ENCODE measurements around the gene SAMD4B.

SAMD4B gene

GRCh38 chr19:39423258-39424086 is 81.3 kb downstream of the SAMD4B start:
- Histone ChIP-seq H3K4me3 (ENCODE audit: low read length in 2 of 2) (no peak overlapping the region), H3K36me3 (ENCODE audit: control insufficient read depth in 2 of 2, insufficient read depth in 2 of 2, low read length in 2 of 2) (peaks cover 0 to 6% of the 10 kb centered on the region in 2 donors), H3K4me1 (ENCODE audit: control insufficient read depth in 2 of 2, insufficient read depth in 2 of 2, low read length in 2 of 2) (no peaks in the 10 kb centered on the region), H3K9me3 (ENCODE audit: control insufficient read depth in 2 of 2, low read length in 2 of 2) (no peaks in the 10 kb centered on the region), H3K9ac (ENCODE audit: low read depth in 1 of 2, low read length in 2 of 2) (no peak overlapping the region), H3K27ac (ENCODE audit: low read depth in 2 of 2, low read length in 2 of 2) (no peak overlapping the region), H3K27me3 (ENCODE audit: control insufficient read depth in 2 of 2, insufficient read depth in 2 of 2, low read length in 2 of 2) (no peaks in the 10 kb centered on the region)

DNA sequence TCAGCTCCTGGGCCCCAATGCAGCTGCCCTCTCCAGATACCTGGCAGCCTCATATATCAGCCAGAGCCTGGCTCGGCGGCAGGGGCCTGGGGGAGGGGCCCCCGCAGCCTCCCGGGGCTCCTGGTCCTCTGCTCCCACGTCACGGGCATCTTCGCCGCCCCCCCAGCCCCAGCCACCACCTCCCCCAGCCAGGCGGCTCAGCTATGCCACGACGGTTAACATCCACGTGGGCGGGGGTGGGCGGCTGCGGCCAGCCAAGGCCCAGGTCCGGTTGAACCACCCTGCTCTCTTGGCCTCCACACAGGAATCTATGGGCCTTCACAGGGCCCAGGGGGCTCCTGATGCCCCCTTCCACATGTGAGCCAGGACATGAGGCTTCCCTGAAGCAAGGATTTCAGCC is 82.7 kb downstream of the SAMD4B start:
- Histone ChIP-seq H3K4me1 (ENCODE audit: control insufficient read depth in 2 of 2, insufficient read depth in 2 of 2, low read length in 2 of 2) (no peaks in the 10 kb centered on the region), H3K9me3 (ENCODE audit: control insufficient read depth in 2 of 2, low read length in 2 of 2) (no peaks in the 10 kb centered on the region), H3K27ac (ENCODE audit: low read depth in 2 of 2, low read length in 2 of 2) (no peak overlapping the region), H3K27me3 (ENCODE audit: control insufficient read depth in 2 of 2, insufficient read depth in 2 of 2, low read length in 2 of 2) (no peaks in the 10 kb centered on the region), H3K9ac (ENCODE audit: low read depth in 1 of 2, low read length in 2 of 2) (no peak overlapping the region), H3K4me3 (ENCODE audit: low read length in 2 of 2) (no peak overlapping the region), H3K36me3 (ENCODE audit: control insufficient read depth in 2 of 2, insufficient read depth in 2 of 2, low read length in 2 of 2) (peaks cover 0 to 4% of the 10 kb centered on the region in 2 donors)

DNA sequence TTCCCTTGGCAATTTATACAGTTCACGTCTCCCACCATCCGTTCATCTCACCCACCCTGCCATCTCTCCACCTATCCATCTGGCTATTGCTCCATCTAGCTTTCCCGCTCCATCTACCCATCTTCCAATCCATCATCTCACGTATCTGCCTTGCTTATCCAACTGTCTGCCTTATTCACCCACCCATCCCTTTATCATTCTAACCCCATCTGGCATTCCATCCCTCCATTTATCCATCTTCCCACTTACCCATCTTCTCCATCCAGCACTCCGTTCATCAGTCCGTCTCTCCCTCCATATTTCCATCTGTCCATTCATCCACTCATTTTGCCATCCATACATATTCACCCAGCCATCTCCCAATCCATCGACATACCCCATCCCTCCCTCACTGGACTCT is 83.5 kb downstream of the SAMD4B start:
- H3K27ac ChIP-seq (ENCODE audit: low read depth in 2 of 2, low read length in 2 of 2), result no peak overlapping the region
- H3K36me3 ChIP-seq (ENCODE audit: control insufficient read depth in 2 of 2, insufficient read depth in 2 of 2, low read length in 2 of 2), result peaks cover 0 to 4% of the 10 kb centered on the region in 2 donors
- no peaks in the 10 kb centered on the region for H3K27me3 ChIP-seq (ENCODE audit: control insufficient read depth in 2 of 2, insufficient read depth in 2 of 2, low read length in 2 of 2)

GRCh38 chr19:39426170-39426569 is 83.9 kb downstream of the SAMD4B start:
- Histone ChIP-seq H3K27ac (ENCODE audit: low read depth in 2 of 2, low read length in 2 of 2) (no peak overlapping the region), H3K9me3 (ENCODE audit: control insufficient read depth in 2 of 2, low read length in 2 of 2) (no peaks in the 10 kb centered on the region), H3K27me3 (ENCODE audit: control insufficient read depth in 2 of 2, insufficient read depth in 2 of 2, low read length in 2 of 2) (no peaks in the 10 kb centered on the region), H3K36me3 (ENCODE audit: control insufficient read depth in 2 of 2, insufficient read depth in 2 of 2, low read length in 2 of 2) (peaks cover 0 to 5% of the 10 kb centered on the region in 2 donors), H3K9ac (ENCODE audit: low read depth in 1 of 2, low read length in 2 of 2) (no peak overlapping the region), H3K4me1 (ENCODE audit: control insufficient read depth in 2 of 2, insufficient read depth in 2 of 2, low read length in 2 of 2) (peaks cover 3 to 4% of the 10 kb centered on the region in 2 donors), H3K4me3 (ENCODE audit: low read length in 2 of 2) (no peak overlapping the region)

More for the DNA sequence above, 83.5 kb downstream of the SAMD4B start:
- H3K4me3 ChIP-seq (ENCODE audit: low read length in 2 of 2), result no peak overlapping the region
- no peak overlapping the region for H3K9ac ChIP-seq (ENCODE audit: low read depth in 1 of 2, low read length in 2 of 2)
- no peaks in the 10 kb centered on the region for H3K4me1 ChIP-seq (ENCODE audit: control insufficient read depth in 2 of 2, insufficient read depth in 2 of 2, low read length in 2 of 2)
- H3K9me3 ChIP-seq (ENCODE audit: control insufficient read depth in 2 of 2, low read length in 2 of 2), result no peaks in the 10 kb centered on the region

DNA sequence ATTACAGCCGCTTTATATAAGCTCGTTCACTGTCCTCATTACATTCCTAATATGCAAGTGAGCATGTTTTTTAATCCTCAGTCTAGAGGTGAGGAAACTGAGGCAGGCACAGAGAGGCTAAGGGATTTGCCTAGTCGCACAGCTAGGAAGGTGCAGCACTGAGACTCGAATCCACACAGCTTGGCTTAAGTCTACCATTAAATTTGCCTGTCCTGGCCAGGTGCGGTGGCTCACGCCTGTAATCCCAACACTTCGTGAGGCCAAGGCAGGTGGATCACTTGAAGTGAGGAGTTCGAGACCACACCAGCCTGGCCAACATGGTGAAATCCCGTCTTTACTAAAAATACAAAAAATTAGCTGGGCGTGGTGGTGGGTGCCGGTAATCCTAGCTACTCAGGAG is 85.5 kb downstream of the SAMD4B start:
- no peak overlapping the region for H3K27ac ChIP-seq (ENCODE audit: low read depth in 2 of 2, low read length in 2 of 2)
- no peak overlapping the region for H3K4me3 ChIP-seq (ENCODE audit: low read length in 2 of 2)
- H3K36me3 ChIP-seq (ENCODE audit: control insufficient read depth in 2 of 2, insufficient read depth in 2 of 2, low read length in 2 of 2), result peaks cover 4 to 7% of the 10 kb centered on the region in 2 donors
- no peak overlapping the region for H3K9ac ChIP-seq (ENCODE audit: low read depth in 1 of 2, low read length in 2 of 2)
- H3K9me3 ChIP-seq (ENCODE audit: control insufficient read depth in 2 of 2, low read length in 2 of 2), result no peaks in the 10 kb centered on the region
- H3K27me3 ChIP-seq (ENCODE audit: control insufficient read depth in 2 of 2, insufficient read depth in 2 of 2, low read length in 2 of 2), result no peaks in the 10 kb centered on the region
- peaks cover 4% of the 10 kb centered on the region in 2 donors for H3K4me1 ChIP-seq (ENCODE audit: control insufficient read depth in 2 of 2, insufficient read depth in 2 of 2, low read length in 2 of 2)

- Histone ChIP-seq H3K4me1 (ENCODE audit: control insufficient read depth in 2 of 2, insufficient read depth in 2 of 2, low read length in 2 of 2) (peaks cover 4% of the 10 kb centered on the region in 2 donors), H3K9me3 (ENCODE audit: control insufficient read depth in 2 of 2, low read length in 2 of 2) (no peaks in the 10 kb centered on the region), H3K4me3 (ENCODE audit: low read length in 2 of 2) (no peak overlapping the region), H3K27me3 (ENCODE audit: control insufficient read depth in 2 of 2, insufficient read depth in 2 of 2, low read length in 2 of 2) (no peaks in the 10 kb centered on the region), H3K9ac (ENCODE audit: low read depth in 1 of 2, low read length in 2 of 2) (peak overlapping the region; percentile 2 to 17), H3K36me3 (ENCODE audit: control insufficient read depth in 2 of 2, insufficient read depth in 2 of 2, low read length in 2 of 2) (peaks cover 12 to 15% of the 10 kb centered on the region in 2 donors), H3K27ac (ENCODE audit: low read depth in 2 of 2, low read length in 2 of 2) (peak overlapping the region; percentile 62 to 65)
Observed at GRCh38 chr19:39428283-39429112, 86.3 kb downstream of the SAMD4B start.

DNA sequence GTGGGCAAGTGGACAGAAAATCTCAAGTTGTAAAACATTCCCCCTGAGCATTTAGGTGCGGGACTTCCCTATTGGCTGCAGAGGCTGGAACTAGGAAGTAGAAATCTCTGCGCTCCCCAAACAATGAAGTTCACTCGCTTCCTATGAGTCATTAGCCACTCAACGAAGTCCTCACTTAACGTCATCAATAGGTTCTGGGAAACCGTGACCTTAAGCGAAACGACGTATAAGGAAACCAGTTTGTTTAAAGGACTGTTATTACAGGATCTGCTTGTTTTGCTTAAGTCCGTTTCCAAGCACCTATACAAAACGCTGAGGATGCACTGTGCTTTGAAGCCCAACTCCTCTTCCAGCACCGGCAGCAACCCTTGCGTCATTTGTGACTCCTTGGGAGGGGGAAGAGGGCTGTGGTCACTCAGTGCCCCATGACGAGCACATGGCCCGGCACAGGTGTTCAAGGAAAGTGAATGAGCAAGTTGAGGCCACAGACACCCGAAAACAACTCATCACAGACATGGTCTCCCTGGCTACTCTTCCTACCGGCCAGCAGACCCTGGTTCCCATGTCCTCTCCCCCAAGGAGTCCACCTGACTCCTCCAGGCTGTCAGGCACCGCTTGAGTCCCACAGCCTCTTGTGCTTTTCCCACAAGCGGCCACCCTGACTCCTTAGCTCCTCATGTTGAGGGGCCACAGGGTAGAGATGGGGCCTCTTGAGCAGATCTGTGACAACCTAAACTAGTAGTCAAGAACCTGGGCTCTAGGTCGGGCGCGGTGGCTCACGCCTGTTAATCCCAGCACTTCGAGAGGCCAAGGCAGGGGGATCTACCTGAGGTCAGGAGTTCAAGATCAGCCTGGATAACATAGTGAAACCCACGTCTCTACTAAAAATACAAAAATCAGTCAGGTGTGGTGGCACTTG is 88.7 kb downstream of the SAMD4B start:
- peak overlapping the region; percentile 69 to 74 for H3K27ac ChIP-seq (ENCODE audit: low read depth in 2 of 2, low read length in 2 of 2)
- peaks cover 22 to 26% of the 10 kb centered on the region in 2 donors for H3K36me3 ChIP-seq (ENCODE audit: control insufficient read depth in 2 of 2, insufficient read depth in 2 of 2, low read length in 2 of 2)
- H3K4me1 ChIP-seq (ENCODE audit: control insufficient read depth in 2 of 2, insufficient read depth in 2 of 2, low read length in 2 of 2), result peaks cover 15 to 17% of the 10 kb centered on the region in 2 donors
- H3K9me3 ChIP-seq (ENCODE audit: control insufficient read depth in 2 of 2, low read length in 2 of 2), result no peaks in the 10 kb centered on the region
- no peaks in the 10 kb centered on the region for H3K27me3 ChIP-seq (ENCODE audit: control insufficient read depth in 2 of 2, insufficient read depth in 2 of 2, low read length in 2 of 2)
- H3K9ac ChIP-seq (ENCODE audit: low read depth in 1 of 2, low read length in 2 of 2), result no peak overlapping the region
- peak overlapping the region in 1 of 2 donors; percentile 14 for H3K4me3 ChIP-seq (ENCODE audit: low read length in 2 of 2)

- H3K27me3 ChIP-seq (ENCODE audit: control insufficient read depth in 2 of 2, insufficient read depth in 2 of 2, low read length in 2 of 2), result no peaks in the 10 kb centered on the region
- no peak overlapping the region for H3K9ac ChIP-seq (ENCODE audit: low read depth in 1 of 2, low read length in 2 of 2)
- no peak overlapping the region for H3K4me3 ChIP-seq (ENCODE audit: low read length in 2 of 2)
- peaks cover 18 to 24% of the 10 kb centered on the region in 2 donors for H3K4me1 ChIP-seq (ENCODE audit: control insufficient read depth in 2 of 2, insufficient read depth in 2 of 2, low read length in 2 of 2)
- peaks cover 22 to 26% of the 10 kb centered on the region in 2 donors for H3K36me3 ChIP-seq (ENCODE audit: control insufficient read depth in 2 of 2, insufficient read depth in 2 of 2, low read length in 2 of 2)
- no peak overlapping the region for H3K27ac ChIP-seq (ENCODE audit: low read depth in 2 of 2, low read length in 2 of 2)
- no peaks in the 10 kb centered on the region for H3K9me3 ChIP-seq (ENCODE audit: control insufficient read depth in 2 of 2, low read length in 2 of 2)
Observed at GRCh38 chr19:39432677-39433025, 90.4 kb downstream of the SAMD4B start.

GRCh38 chr19:39433480-39434079 is 91.4 kb downstream of the SAMD4B start:
- Histone ChIP-seq H3K4me1 (ENCODE audit: control insufficient read depth in 2 of 2, insufficient read depth in 2 of 2, low read length in 2 of 2) (peaks cover 18 to 24% of the 10 kb centered on the region in 2 donors), H3K27ac (ENCODE audit: low read depth in 2 of 2, low read length in 2 of 2) (no peak overlapping the region), H3K36me3 (ENCODE audit: control insufficient read depth in 2 of 2, insufficient read depth in 2 of 2, low read length in 2 of 2) (peaks cover 22 to 26% of the 10 kb centered on the region in 2 donors), H3K27me3 (ENCODE audit: control insufficient read depth in 2 of 2, insufficient read depth in 2 of 2, low read length in 2 of 2) (no peaks in the 10 kb centered on the region), H3K4me3 (ENCODE audit: low read length in 2 of 2) (no peak overlapping the region), H3K9ac (ENCODE audit: low read depth in 1 of 2, low read length in 2 of 2) (no peak overlapping the region), H3K9me3 (ENCODE audit: control insufficient read depth in 2 of 2, low read length in 2 of 2) (no peaks in the 10 kb centered on the region)

All from mucosa of rectum (tissue), 2 donors.